Smooth muscle cell (in vitro differentiated cells): ENCODE results near the gene CYP2A7. TPM values are rescaled to one million over a fixed set of nuclear protein-coding genes. Genes with fewer than 3 reads are reported as not detected.
"Not testable (repeated sequence)": the region's sequence is repeated elsewhere in the genome, so short reads cannot be mapped to it uniquely, and the experiment has no call there.

Experiments used
- DNase-seq: peaks from one replicate; lab custom pipeline; 2025; ENCODE audit not compliant: unreplicated experiment; lab: John Stamatoyannopoulos, UW
- H2AFZ ChIP-seq: fragments of 200-600 bp; sonication (generic); 2 replicates; pipeline ENCODE4 v1.6.0; 2016; ENCODE audit warnings: antibody characterized with exemption, low read depth, mild to moderate bottlenecking
- H3F3A ChIP-seq: fragments of 200-600 bp; sonication (generic); 2 replicates; pipeline ENCODE4 v1.6.0; 2017; ENCODE audit warnings: antibody characterized with exemption, low read depth
- H3K27ac ChIP-seq: fragments of 200-600 bp; sonication (generic); 2 replicates; pipeline ENCODE4 v1.5.1; 2016; ENCODE audit warnings: low read depth, mild to moderate bottlenecking
- H3K27me3 ChIP-seq: fragments of 200-600 bp; sonication (generic); 2 replicates; pipeline ENCODE4 v1.6.1; 2016; ENCODE audit warnings: low read depth, mild to moderate bottlenecking
- H3K36me3 ChIP-seq: fragments of 200-600 bp; sonication (generic); 2 replicates; pipeline ENCODE4 v1.5.1; 2016; ENCODE audit warnings: low read depth
- H3K4me1 ChIP-seq: fragments of 200-600 bp; sonication (generic); 2 replicates; pipeline ENCODE4 v1.5.1; 2016; ENCODE audit warnings: low read depth
- H3K4me2 ChIP-seq: fragments of 200-600 bp; sonication (generic); 2 replicates; pipeline ENCODE4 v1.6.0; 2016; ENCODE audit warnings: mild to moderate bottlenecking
- H3K4me3 ChIP-seq: fragments of 200-600 bp; sonication (generic); 2 replicates; pipeline ENCODE4 v1.5.1; 2016; ENCODE audit warnings: mild to moderate bottlenecking
- H3K79me2 ChIP-seq: fragments of 200-600 bp; sonication (generic); 2 replicates; pipeline ENCODE4 v1.6.0; 2016; ENCODE audit warnings: low read depth, mild to moderate bottlenecking
- H3K9ac ChIP-seq: fragments of 200-600 bp; sonication (generic); 2 replicates; pipeline ENCODE4 v1.6.0; 2016; ENCODE audit warnings: low read depth
- H3K9me3 ChIP-seq: fragments of 200-600 bp; sonication (generic); replicated peaks from 2 replicates; pipeline ENCODE4 v1.5.1; 2016; ENCODE audit warnings: low read depth
- H4K20me1 ChIP-seq: fragments of 200-600 bp; sonication (generic); 2 replicates; pipeline ENCODE4 v1.6.0; 2016; ENCODE audit warnings: low read depth
- CTCF ChIP-seq: fragments of 200-600 bp; sonication (generic); IDR thresholded peaks from 2 replicates; pipeline ENCODE4 v1.5.1; 2017; ENCODE audit warnings: borderline replicate concordance, mild to moderate bottlenecking, antibody characterized with exemption; ENCODE audit not compliant: insufficient read depth, poor library complexity, severe bottlenecking
- WGBS: methylation state at CpG from one replicate; pipeline ENCODE4 v1.1.7; 2016; ENCODE audit warnings: low lambda C conversion rate; 5-methylcytosine and 5-hydroxymethylcytosine counted together
- polyA plus RNA-seq: library from polyadenylated mRNA; unstranded; fragments of >200 nt; fragmentation: Nextera tagmentation; extraction: Ambion mirVana; gene quantifications from 2 replicates; pipeline ENCODE4 v1.2.1, GENCODE V29; 2016
- total RNA-seq: library from RNA; depleted of rRNA; stranded (reverse); fragments of >200 nt; gene quantifications from 2 replicates; pipeline ENCODE4 v1.2.3, GENCODE V29; 2014

The CYP2A7 gene
- total and polyA plus RNA-seq, 2 experiments from 2014 or later = not detected

GRCh38 chr19:40888191-40888590 is 6.2 kb upstream of the CYP2A7 start:
- Histone ChIP-seq H3K27ac (no peak overlapping the region), H3K9me3 (no peaks in the 10 kb centered on the region), H3K27me3 (peaks cover 11% of the 10 kb centered on the region), H4K20me1 (no peaks in the 10 kb centered on the region), H3K79me2 (no peaks in the 10 kb centered on the region), H3K36me3 (no peaks in the 10 kb centered on the region), H3K4me3 (no peak overlapping the region), H3K4me2 (no peak overlapping the region), H2AFZ (no peak overlapping the region), H3K4me1 (no peaks in the 10 kb centered on the region), H3F3A (no peaks in the 10 kb centered on the region), H3K9ac (no peak overlapping the region)
- no peak for TF ChIP-seq CTCF
- no peak for DNase-seq
- 88% methylated on average over 4 of the region's 4 CpGs for WGBS

- H3K27ac ChIP-seq, H3K9ac ChIP-seq: not testable (repeated sequence)
These were observed 2.3 kb upstream of the CYP2A7 start for GRCh38 chr19:40884187-40884931.

GRCh38 chr19:40879349-40879748 is 2.7 kb downstream of the CYP2A7 start:
- WGBS = 86% methylated on average over 4 of the region's 4 CpGs
- not testable (repeated sequence) for H3K9me3 ChIP-seq, H3K4me2 ChIP-seq, H4K20me1 ChIP-seq, H2AFZ ChIP-seq, H3K4me1 ChIP-seq, H3K36me3 ChIP-seq, H3K27ac ChIP-seq, H3F3A ChIP-seq, H3K9ac ChIP-seq, H3K79me2 ChIP-seq, H3K4me3 ChIP-seq, DNase-seq
- peaks cover 28% of the 10 kb centered on the region for H3K27me3 ChIP-seq

More at GRCh38 chr19:40884187-40884931, 2.3 kb upstream of the CYP2A7 start:
- not testable (repeated sequence) for H3K79me2 ChIP-seq, H3K36me3 ChIP-seq, H2AFZ ChIP-seq, H3K4me2 ChIP-seq, H3K9me3 ChIP-seq, H4K20me1 ChIP-seq, DNase-seq, H3K4me1 ChIP-seq, H3K4me3 ChIP-seq, H3F3A ChIP-seq
- peaks cover 14% of the 10 kb centered on the region for H3K27me3 ChIP-seq
- WGBS = no CpG with 5 or more reads among the region's 1 CpG

- H3K27me3 ChIP-seq = peaks cover 14% of the 10 kb centered on the region
- H3K4me1 ChIP-seq, H3F3A ChIP-seq, H3K4me3 ChIP-seq, H2AFZ ChIP-seq, H4K20me1 ChIP-seq, H3K9me3 ChIP-seq, H3K79me2 ChIP-seq, DNase-seq, H3K9ac ChIP-seq, H3K4me2 ChIP-seq, H3K27ac ChIP-seq, H3K36me3 ChIP-seq: not testable (repeated sequence)
- WGBS = 36% methylated on average over 21 of the region's 23 CpGs
These were observed 6.5 kb downstream of the CYP2A7 start for GRCh38 chr19:40875526-40875951.

- H4K20me1 ChIP-seq, DNase-seq, H3K79me2 ChIP-seq, H3K4me3 ChIP-seq, H3K4me2 ChIP-seq, H3F3A ChIP-seq, H3K36me3 ChIP-seq, H3K27ac ChIP-seq, H3K4me1 ChIP-seq, H3K9ac ChIP-seq, H3K9me3 ChIP-seq, H2AFZ ChIP-seq: not testable (repeated sequence)
- WGBS = 94% methylated on average over 1 of the region's 4 CpGs
- peaks cover 14% of the 10 kb centered on the region for H3K27me3 ChIP-seq
These were observed 7.2 kb downstream of the CYP2A7 start for GRCh38 chr19:40874874-40875273.

GRCh38 chr19:40873873-40874272 is 8.2 kb downstream of the CYP2A7 start:
- H3K4me2 ChIP-seq, H3K4me1 ChIP-seq, H3K4me3 ChIP-seq, H3K36me3 ChIP-seq, H3F3A ChIP-seq, H3K9me3 ChIP-seq, H2AFZ ChIP-seq, H4K20me1 ChIP-seq, H3K9ac ChIP-seq, H3K27ac ChIP-seq, H3K79me2 ChIP-seq, DNase-seq: not testable (repeated sequence)
- H3K27me3 ChIP-seq = peaks cover 14% of the 10 kb centered on the region
- WGBS = 82% methylated on average over 2 of the region's 2 CpGs
